HG03097 (cell line): ENCODE results near the gene TM9SF3.
A peak's percentile ranks its signal among the peaks of the same experiment; 100 is the strongest.

Experiments
- ATAC-seq: cut with Tn5 transposase; IDR thresholded peaks from one replicate; pipeline ENCODE4 v1.9.1; 2021; ENCODE audit not compliant: unreplicated experiment, low FRiP score

TM9SF3 gene

GRCh38 chr10:96513305-96513697 lies 73.5 kb downstream of the TM9SF3 start:
- ATAC-seq: peak; percentile 43

- ATAC-seq: no peak
Measured at GRCh38 chr10:96512524-96513304, 74.1 kb downstream of the TM9SF3 start.

DNA sequence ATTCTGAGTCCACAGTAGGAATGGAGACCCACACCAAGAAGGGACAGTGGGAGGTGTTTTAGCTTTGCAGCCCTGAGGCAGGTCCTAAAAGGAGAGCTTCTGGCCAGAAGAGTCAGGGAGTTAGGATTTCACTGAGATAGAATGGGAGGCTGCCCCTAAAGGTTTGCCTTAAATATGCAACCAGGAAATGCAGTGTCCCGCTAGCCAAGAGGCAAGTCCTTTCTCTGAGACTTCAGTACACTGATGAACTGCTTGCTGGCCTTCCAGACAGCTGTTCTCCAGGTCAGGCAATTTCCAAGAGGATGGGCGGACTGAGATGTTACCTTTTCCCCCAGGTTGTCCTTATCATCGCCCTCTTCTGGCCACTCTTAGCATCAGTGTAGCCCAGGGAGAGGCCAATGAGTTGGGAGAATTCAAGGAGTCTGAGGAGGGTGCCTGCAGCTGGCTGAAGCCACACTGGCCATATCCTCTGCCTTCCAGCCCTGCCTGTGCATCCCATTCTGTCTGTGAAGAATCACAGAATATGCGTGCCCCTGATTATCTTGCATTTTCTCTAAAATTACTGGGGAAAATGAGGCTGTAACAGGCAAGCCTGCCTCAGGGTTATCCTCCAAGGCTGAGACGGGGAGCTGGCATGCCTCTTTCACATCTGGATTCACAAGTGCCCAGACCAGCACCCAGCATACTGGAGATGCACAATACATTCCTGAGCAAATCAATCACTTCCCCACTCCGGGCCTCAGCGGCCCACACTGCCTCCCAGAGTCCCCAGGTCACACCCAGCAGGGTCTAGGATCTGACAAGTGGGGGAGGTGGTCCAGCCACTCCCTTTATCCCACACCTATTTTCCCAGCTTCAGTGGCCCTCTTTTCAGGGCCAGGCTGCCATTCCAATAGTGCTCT lies 75.5 kb downstream of the TM9SF3 start:
- ATAC-seq: no peak

GRCh38 chr10:96509017-96509641 lies 77.7 kb downstream of the TM9SF3 start:
- ATAC-seq: no peak

DNA sequence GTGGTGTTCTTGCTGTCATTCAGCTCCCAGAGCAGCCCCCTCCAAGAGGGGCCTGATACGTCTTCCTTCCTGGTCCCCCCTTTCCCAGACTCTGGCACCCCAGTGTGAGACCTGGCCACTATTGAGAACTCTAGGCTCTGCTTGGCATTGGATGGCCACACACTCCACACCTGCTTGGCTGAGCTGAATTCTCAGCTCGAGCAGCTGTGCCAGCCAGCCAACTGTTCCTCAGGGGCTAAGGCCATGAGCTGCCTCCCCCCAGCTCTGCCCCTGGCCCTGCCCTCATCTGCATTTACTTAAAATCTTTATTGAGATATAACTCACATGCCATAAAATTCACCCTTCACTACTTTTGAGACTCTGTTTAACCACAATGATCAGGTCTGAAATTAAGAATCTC lies 79.8 kb downstream of the TM9SF3 start:
- no peak for ATAC-seq

- ATAC-seq: no peak
Measured at GRCh38 chr10:96505150-96506136, 81.4 kb downstream of the TM9SF3 start.

DNA sequence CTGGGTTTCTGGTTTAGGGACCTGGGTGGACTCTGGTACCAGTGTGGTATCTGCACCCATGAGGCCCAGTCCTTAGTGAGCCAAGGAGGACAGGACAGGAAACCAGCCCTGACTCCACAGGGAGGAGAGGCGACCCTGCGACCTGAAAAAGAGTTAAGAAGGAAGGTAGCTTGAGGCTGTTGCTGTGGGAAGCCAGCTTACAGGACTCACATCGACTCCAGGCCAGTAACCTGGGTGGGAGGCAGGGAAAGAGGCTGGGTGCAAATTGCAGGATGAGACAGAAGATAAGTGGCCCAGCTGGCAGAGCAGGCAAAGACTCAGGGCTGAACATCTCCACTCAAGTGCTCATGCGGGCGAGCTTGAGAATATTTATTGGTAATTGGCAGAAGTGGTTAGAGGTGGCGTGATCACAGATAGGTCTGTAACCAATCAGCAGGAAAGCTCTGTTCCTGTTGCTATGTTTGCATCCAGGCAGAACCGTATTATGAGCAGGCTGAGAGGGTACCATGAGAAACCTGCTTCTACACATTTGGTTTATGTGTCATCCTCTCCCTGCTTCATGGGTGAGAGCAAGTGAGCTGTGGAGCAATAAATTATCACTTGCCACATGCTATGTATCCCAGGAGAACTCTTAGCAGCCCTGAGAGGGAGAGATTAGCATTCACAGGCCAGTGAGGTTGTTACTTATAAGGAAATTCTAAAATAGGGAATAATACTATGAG lies 84.1 kb downstream of the TM9SF3 start:
- ATAC-seq: no peak

- ATAC-seq: no peak
Measured at GRCh38 chr10:96501985-96502384, 84.8 kb downstream of the TM9SF3 start.

DNA sequence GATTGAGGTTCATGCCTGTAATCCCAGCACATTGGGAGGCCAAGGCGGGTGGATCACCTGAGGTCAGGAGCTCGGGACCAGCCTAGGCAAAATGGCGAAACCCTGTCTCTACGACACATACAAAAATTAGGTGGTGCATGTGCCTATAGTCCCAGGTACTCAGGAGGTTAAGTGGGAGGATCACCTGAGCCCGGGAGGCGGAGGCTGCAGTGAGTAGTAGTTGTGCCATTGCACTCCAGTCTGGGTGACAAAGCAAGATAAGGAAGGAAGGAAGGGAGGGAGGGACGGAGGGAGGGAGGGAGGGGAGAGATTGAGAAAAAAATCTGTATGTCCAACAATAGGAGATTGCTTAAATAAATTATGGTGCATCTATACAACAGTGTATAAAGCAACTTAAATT lies 86.3 kb downstream of the TM9SF3 start:
- no peak for ATAC-seq

DNA sequence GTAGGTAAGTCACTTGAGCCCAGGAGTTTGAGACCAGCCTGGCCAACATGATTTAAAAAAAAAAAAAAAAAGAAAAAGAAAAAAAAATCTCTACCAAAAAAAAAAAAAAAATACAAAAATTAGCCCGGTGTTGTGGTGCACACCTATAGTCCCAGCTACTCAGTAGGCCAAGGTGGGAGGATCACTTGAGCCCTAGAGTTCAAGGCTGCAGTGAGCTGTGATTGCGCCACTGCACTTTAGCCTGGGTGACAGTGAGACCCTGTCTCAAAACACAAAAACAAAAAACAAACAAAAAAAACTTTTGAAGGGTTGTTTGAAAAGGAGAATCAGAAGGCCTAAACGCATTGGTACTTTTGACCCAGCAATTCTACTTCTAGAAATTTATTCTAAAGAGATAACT lies 86.8 kb downstream of the TM9SF3 start:
- ATAC-seq: no peak

GRCh38 chr10:96497391-96497790 lies 89.4 kb downstream of the TM9SF3 start:
- no peak for ATAC-seq

DNA sequence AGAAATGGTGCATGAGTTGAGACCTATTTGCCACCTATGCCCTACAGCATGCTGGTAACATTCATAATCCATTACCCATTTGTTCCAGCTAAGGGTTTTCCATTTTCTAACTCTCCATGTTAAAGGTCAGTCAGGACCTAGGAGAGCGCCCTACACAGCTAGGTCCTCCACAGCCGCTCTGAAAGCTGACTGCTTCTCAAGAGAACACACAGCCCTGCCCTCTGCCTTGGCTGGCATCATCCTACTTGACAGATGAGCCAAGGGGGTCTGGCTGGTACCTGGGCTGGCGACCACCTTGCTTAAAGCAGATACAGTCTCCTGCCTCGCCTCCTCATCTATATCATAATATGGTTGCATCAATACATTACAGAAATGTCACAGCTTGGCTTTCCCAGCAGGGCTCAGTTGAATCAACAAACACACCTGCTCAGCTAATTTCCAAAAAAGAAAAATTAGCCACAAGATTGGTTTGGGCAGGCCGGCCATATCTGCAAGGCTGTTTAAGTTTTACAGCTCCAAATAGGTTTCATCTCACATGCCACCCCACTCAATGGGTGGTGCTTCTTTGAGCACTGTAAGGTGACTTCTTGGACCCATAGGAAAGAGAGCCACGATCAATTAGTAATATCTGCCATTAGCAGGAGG lies 90.4 kb downstream of the TM9SF3 start:
- ATAC-seq: no peak

GRCh38 chr10:96495544-96495943 lies 91.3 kb downstream of the TM9SF3 start:
- ATAC-seq: no peak

GRCh38 chr10:96494694-96495093 lies 92.1 kb downstream of the TM9SF3 start:
- ATAC-seq: no peak

DNA sequence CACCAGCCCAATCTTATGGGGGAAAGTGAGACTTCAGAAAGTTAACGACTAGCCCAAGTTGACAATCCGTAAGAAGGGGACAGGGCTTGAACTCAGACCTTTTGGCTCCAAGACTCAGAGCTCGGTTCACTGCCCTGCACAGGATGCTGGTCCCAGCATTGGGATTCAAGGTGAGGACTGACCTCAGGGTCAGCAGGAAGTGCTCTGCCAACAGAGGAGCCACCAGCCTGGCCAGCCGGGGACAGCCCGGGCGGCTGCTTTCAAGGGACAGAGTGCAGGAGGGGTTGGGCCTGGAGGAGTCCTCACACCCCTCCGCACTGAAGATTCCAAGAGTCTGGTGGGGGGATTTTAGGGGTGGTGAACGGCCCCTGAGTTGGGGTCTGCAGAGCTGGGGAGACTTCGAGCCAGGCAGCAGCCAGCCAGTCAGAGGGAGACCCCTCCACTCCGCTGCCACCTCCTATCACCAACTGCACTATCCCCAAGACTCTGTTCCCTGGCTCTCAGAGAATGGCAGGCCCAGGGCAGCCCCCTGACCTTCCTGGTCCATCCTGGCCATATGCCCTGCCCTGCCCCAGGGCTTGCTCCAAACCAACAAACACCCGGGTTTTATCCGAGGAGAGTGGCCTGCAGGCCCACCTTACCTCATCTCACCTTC lies 92.8 kb downstream of the TM9SF3 start:
- no peak for ATAC-seq

DNA sequence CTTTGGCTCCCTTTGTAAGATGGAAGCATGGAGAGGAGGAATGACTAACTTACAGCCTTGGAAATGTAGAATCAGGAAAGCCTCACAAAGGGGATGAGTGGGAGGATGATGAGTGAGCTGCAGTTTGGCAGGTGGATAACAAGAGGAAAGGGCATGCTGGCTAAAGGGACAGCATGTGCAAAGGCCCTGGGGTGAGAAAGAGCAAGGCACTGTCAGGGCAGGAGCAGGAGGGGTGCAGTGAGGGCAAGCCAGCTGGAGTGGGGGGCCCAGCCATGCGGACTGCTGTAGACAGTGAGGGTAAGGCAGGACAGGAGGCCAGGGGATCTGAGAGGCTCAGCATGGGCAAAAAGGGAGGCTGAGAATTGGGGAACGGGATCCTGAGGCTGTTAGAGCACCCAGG lies 93.6 kb downstream of the TM9SF3 start:
- ATAC-seq: no peak

GRCh38 chr10:96491303-96491702 lies 95.5 kb downstream of the TM9SF3 start:
- no peak for ATAC-seq

- no peak for ATAC-seq
Measured at GRCh38 chr10:96488161-96488935, 98.5 kb downstream of the TM9SF3 start.
